ENCODE results near the gene CNPY1.

CNPY1 gene

DNA sequence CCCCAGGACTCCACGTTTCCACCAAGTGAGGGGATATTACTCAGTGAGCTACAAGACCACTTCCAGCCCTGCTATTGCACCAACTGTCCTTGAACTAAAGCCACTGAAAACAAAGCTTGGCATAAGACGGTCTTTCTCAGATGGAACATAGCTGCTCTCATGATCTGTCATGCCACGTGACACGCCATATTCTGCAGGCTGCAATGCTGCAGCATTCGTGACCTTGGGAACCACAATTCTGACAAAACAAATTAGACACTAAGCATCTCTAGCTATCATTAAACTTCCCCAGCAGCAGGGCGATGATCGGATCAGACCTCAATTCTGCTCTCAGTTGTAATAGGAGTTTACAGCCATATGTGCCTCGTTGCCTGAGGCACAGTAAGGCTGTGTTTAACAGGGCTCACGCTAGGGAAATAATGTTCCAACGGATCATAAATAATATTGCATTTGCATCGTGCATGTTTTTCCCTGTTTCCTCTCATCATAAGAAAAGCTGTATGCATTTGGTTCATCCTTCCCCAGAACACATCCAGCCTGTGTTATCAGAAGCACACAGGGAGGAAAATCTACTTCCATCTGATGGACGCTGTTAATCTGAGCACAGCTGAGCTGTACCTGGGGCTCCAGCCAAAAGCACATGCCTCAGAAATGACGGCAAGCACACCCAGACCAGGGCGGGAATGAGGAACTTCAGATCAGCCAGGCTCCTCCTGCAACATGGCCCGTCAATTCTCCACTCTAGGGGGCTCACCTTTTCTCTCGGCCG, 38.6 kb upstream of the CNPY1 start:
- no peak overlapping the region for H3K4me3 ChIP-seq (replicated peaks; ENCODE audit: low read depth, low read length)
- no peak for DNase-seq (ENCODE audit: low read depth)
- TF ChIP-seq, protein P1, sequence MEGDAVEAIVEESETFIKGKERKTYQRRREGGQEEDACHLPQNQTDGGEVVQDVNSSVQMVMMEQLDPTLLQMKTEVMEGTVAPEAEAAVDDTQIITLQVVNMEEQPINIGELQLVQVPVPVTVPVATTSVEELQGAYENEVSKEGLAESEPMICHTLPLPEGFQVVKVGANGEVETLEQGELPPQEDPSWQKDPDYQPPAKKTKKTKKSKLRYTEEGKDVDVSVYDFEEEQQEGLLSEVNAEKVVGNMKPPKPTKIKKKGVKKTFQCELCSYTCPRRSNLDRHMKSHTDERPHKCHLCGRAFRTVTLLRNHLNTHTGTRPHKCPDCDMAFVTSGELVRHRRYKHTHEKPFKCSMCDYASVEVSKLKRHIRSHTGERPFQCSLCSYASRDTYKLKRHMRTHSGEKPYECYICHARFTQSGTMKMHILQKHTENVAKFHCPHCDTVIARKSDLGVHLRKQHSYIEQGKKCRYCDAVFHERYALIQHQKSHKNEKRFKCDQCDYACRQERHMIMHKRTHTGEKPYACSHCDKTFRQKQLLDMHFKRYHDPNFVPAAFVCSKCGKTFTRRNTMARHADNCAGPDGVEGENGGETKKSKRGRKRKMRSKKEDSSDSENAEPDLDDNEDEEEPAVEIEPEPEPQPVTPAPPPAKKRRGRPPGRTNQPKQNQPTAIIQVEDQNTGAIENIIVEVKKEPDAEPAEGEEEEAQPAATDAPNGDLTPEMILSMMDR (IDR thresholded peaks at IDR 0.05; ENCODE audit: low read length, missing control alignments): no peak

DNA sequence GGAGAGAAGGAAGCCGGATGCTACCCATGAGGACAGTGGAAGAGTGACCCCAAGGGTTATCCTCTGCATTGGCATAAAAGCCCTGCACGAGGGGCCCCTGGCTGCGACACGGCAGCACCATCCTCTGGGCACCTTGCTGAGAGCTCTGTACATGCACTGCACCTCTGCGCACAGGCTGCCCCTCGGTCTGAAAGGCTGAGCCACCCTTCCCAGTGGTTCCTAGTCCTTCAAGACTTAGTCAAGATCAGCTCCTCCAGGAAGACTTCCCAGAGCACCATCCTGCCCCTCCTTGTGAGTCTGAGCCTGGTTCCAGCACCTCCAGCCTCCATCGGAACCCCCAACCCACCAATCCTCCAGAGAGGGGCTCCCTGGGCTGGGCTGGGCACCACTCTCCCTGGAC, 37.9 kb upstream of the CNPY1 start:
- TF ChIP-seq, protein P1 (IDR thresholded peaks at IDR 0.05; ENCODE audit: low read length, missing control alignments): no peak
- no peak overlapping the region for H3K4me3 ChIP-seq (replicated peaks; ENCODE audit: low read depth, low read length)
- no peak for DNase-seq (ENCODE audit: low read depth)

DNA sequence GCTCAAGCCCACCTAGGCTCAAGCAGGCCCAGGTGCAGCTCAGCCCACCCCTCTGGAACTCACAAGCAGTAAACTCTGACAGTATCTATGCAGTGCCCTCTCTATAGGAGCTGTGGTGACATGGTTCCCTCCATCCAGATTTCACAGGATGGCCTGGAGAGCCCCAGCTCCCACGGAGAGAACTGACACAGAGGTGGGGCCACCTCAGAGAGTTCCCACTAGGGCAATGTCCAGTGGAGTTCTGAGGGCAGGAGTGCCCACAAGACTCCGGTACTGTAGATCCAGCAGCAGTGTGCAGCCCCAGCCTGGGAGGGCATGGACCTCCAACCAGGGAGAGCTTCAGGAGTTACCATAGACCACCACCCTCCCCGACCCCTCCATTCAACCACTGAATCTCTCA, 37.3 kb upstream of the CNPY1 start:
- DNase-seq (ENCODE audit: low read depth): no peak

DNA sequence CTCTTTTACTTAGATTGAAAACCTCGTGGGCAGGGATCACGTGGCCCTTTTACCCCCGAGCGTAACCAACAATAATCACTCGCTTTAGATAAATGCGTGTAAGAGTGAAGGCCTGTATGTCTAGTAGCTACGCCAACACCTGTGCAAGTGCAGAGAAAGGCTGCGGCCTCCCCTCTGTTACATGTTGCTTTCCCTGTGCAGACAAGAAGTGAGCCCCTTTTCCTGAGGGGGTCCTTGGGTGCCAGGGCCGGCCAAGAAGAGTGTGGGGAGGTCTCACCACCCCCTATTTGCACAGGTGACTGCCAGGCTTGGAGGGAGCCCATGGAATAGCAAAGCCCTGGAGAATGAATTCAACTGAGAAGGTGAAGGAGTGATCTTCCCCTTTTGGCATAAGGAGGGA, 35.6 kb upstream of the CNPY1 start:
- DNase-seq (ENCODE audit: low read depth): no peak
- no peak overlapping the region for H3K4me3 ChIP-seq (replicated peaks; ENCODE audit: low read depth, low read length)
- TF ChIP-seq, protein P1 (IDR thresholded peaks at IDR 0.05; ENCODE audit: low read length, missing control alignments): no peak

More for the DNA sequence above, 37.3 kb upstream of the CNPY1 start:
- TF ChIP-seq, protein P1 (IDR thresholded peaks at IDR 0.05; ENCODE audit: low read length, missing control alignments): no peak
- H3K4me3 ChIP-seq (replicated peaks; ENCODE audit: low read depth, low read length): no peak overlapping the region

DNA sequence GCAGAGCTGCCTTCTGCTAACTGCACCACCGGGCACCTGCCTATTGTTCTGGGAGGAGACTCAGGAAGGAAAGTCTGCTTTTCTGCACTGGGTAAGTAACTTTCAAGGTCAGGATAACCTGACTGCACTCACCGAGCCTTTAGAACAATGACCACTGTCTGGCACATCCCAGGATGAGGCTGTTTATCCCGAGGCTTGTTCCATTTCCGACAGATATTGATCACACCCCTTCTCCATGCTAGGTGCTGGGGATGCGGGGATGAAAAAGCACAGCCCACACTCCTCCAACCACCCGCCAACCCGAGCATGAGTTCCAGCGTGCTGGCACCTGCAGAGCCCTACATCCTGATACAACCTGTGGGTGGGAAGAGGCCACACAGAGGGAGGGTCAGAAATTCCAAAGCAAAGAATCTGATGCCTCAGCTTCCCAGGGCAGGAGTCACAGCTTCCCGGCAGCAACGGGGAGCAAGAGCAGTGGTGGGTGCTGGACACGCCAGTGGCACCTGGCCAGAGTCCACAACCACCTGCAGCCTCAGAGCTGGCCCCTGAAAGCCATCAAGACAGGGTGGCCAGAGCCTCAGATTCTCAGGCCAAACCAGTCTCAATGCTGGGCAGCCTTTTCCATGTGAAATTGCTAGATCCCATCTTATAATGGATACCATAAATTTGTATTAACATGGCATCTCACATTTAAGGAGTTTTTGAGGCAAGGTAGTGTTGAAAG, 34.9 kb upstream of the CNPY1 start:
- TF ChIP-seq, protein P1 (IDR thresholded peaks at IDR 0.05; ENCODE audit: low read length, missing control alignments): no peak
- DNase-seq (ENCODE audit: low read depth): no peak
- no peak overlapping the region for H3K4me3 ChIP-seq (replicated peaks; ENCODE audit: low read depth, low read length)

DNA sequence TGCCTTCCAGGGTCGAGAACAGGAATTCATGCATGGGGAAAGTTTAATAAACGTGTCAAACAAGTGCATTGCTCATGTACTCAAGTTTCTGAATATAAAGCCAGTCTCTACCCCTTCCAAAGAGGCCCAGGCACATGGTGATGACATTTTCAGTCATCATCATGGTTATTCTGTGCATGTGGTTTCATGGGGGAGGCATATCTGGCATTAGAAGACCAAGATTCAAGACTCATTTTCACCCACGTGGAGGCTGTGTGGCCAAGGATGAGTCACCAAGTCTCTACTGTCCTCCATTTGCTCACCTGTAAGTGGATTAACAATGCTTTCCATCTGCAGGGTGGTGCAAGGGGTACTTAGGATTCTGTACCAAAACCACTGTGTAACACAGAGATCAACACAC, 34.0 kb upstream of the CNPY1 start:
- TF ChIP-seq, protein P1 (IDR thresholded peaks at IDR 0.05; ENCODE audit: low read length, missing control alignments): no peak
- H3K4me3 ChIP-seq (replicated peaks; ENCODE audit: low read depth, low read length): no peak overlapping the region
- DNase-seq (ENCODE audit: low read depth): no peak
